Kasumi-1 (cell line): Measurements from ENCODE around the gene MICU2.
A peak's percentile ranks its signal among the peaks of the same experiment; 100 is the strongest.

Source experiments
- DNase-seq, 2 experiments: peaks; one replicate each; lab custom pipeline; 2025; lab: John Stamatoyannopoulos, UW

Gene MICU2

GRCh38 chr13:21603531-21604448 lies at the start of gene MICU2:
TSS of gene MICU2 (minus strand) at chr13:21604170. CDS start at chr13:21604148, 22 bp downstream.
- DNase-seq: peak; percentile 56 to 63

- DNase-seq: no peak
These were observed 37.7 kb upstream of the MICU2 start for GRCh38 chr13:21641629-21642028.

- DNase-seq: no peak
These were observed 35.6 kb upstream of the MICU2 start for GRCh38 chr13:21639561-21639960.

- DNase-seq: peak; percentile 3 to 16
These were observed 34.6 kb upstream of the MICU2 start for GRCh38 chr13:21638319-21639282.

GRCh38 chr13:21637296-21637695 lies 33.3 kb upstream of the MICU2 start:
- peak; percentile 36 to 44 for DNase-seq

GRCh38 chr13:21636656-21637055 lies 32.7 kb upstream of the MICU2 start:
- no peak for DNase-seq

GRCh38 chr13:21632196-21632595 lies 28.2 kb upstream of the MICU2 start:
- no peak for DNase-seq

GRCh38 chr13:21625366-21625765 lies 21.4 kb upstream of the MICU2 start:
- peak; percentile 66 to 72 for DNase-seq

- no peak for DNase-seq
These were observed 16.9 kb upstream of the MICU2 start for GRCh38 chr13:21620861-21621260.

- DNase-seq: no peak
These were observed 15.8 kb upstream of the MICU2 start for GRCh38 chr13:21619633-21620220.

- no peak for DNase-seq
These were observed 12.9 kb upstream of the MICU2 start for GRCh38 chr13:21616880-21617279.

- no peak for DNase-seq
These were observed 12.4 kb upstream of the MICU2 start for GRCh38 chr13:21616205-21616866.

- no peak for DNase-seq
These were observed 11.5 kb upstream of the MICU2 start for GRCh38 chr13:21615427-21615826.

GRCh38 chr13:21613791-21614190 lies 9.8 kb upstream of the MICU2 start:
- no peak for DNase-seq

GRCh38 chr13:21611385-21611784 lies 7.4 kb upstream of the MICU2 start:
- no peak for DNase-seq

- DNase-seq: no peak
These were observed 6.7 kb upstream of the MICU2 start for GRCh38 chr13:21610687-21611086.

- no peak for DNase-seq
These were observed 5.0 kb upstream of the MICU2 start for GRCh38 chr13:21608961-21609360.

- no peak for DNase-seq
These were observed 2.8 kb upstream of the MICU2 start for GRCh38 chr13:21606796-21607195.

- no peak for DNase-seq
These were observed 2.3 kb upstream of the MICU2 start for GRCh38 chr13:21606251-21606650.

- DNase-seq: no peak
These were observed 7.2 kb downstream of the MICU2 start for GRCh38 chr13:21596722-21597121.

- no peak for DNase-seq
These were observed 8.5 kb downstream of the MICU2 start for GRCh38 chr13:21595546-21595822.
